Measurements from ENCODE around the gene ALG1L2.
"Not testable (repeated sequence)": the region's sequence is repeated elsewhere in the genome, so short reads cannot be mapped to it uniquely, and the experiment has no call there.

ALG1L2 gene

GRCh38 chr3:130081351-130081881, at the start of gene ALG1L2:
Gene ALG1L2, plus strand, starts transcription at chr3:130081831. Its CDS starts 186 bp downstream, at chr3:130082017.
- DNase-seq (ENCODE audit: low spot score) = no peak

- DNase-seq (ENCODE audit: low spot score) = not testable (repeated sequence)
These were observed 44.4 kb upstream of the ALG1L2 start for GRCh38 chr3:130037126-130037815.

- not testable (repeated sequence) for DNase-seq (ENCODE audit: low spot score)
These were observed 38.9 kb upstream of the ALG1L2 start for GRCh38 chr3:130042736-130043135.

GRCh38 chr3:130043658-130044057, 38.0 kb upstream of the ALG1L2 start:
- not testable (repeated sequence) for DNase-seq (ENCODE audit: low spot score)

- no peak for DNase-seq (ENCODE audit: low spot score)
These were observed 37.3 kb upstream of the ALG1L2 start for GRCh38 chr3:130044370-130044769.

GRCh38 chr3:130048726-130049125, 32.9 kb upstream of the ALG1L2 start:
- DNase-seq (ENCODE audit: low spot score) = no peak

- DNase-seq (ENCODE audit: low spot score) = not testable (repeated sequence)
These were observed 29.3 kb upstream of the ALG1L2 start for GRCh38 chr3:130052366-130052765.

- DNase-seq (ENCODE audit: low spot score) = not testable (repeated sequence)
These were observed 28.7 kb upstream of the ALG1L2 start for GRCh38 chr3:130052965-130053364.

- DNase-seq (ENCODE audit: low spot score) = not testable (repeated sequence)
These were observed 23.9 kb upstream of the ALG1L2 start for GRCh38 chr3:130057536-130058266.

- not testable (repeated sequence) for DNase-seq (ENCODE audit: low spot score)
These were observed 23.4 kb upstream of the ALG1L2 start for GRCh38 chr3:130058267-130058657.

- not testable (repeated sequence) for DNase-seq (ENCODE audit: low spot score)
These were observed 22.9 kb upstream of the ALG1L2 start for GRCh38 chr3:130058716-130059115.

- DNase-seq (ENCODE audit: low spot score) = not testable (repeated sequence)
These were observed 22.5 kb upstream of the ALG1L2 start for GRCh38 chr3:130059162-130059561.

- no peak for DNase-seq (ENCODE audit: low spot score)
These were observed 8.0 kb upstream of the ALG1L2 start for GRCh38 chr3:130073582-130073981.

GRCh38 chr3:130077636-130078035, 4.0 kb upstream of the ALG1L2 start:
- DNase-seq (ENCODE audit: low spot score) = no peak

GRCh38 chr3:130083363-130084090, 1.9 kb downstream of the ALG1L2 start:
- DNase-seq (ENCODE audit: low spot score) = not testable (repeated sequence)

GRCh38 chr3:130084436-130084980, 2.9 kb downstream of the ALG1L2 start:
- no peak for DNase-seq (ENCODE audit: low spot score)

GRCh38 chr3:130085881-130086280, 4.2 kb downstream of the ALG1L2 start:
- DNase-seq (ENCODE audit: low spot score) = no peak

- not testable (repeated sequence) for DNase-seq (ENCODE audit: low spot score)
These were observed 5.0 kb downstream of the ALG1L2 start for GRCh38 chr3:130086628-130087027.

GRCh38 chr3:130088061-130088460, 6.4 kb downstream of the ALG1L2 start:
- DNase-seq (ENCODE audit: low spot score) = no peak

GRCh38 chr3:130090681-130091080, 9.1 kb downstream of the ALG1L2 start:
- DNase-seq (ENCODE audit: low spot score) = not testable (repeated sequence)

GRCh38 chr3:130091958-130092357, 10.3 kb downstream of the ALG1L2 start:
- DNase-seq (ENCODE audit: low spot score) = no peak
